UCSD-AML1 (cell line): ENCODE measurements around the gene SH2D4B.
A peak's percentile ranks its signal among the peaks of the same experiment; 100 is the strongest.
"Not testable (repeated sequence)": the region's sequence is repeated elsewhere in the genome, so short reads cannot be mapped to it uniquely, and the experiment has no call there.

Source experiments
- DNase-seq: peaks from one replicate; lab custom pipeline; 2025; ENCODE audit not compliant: unreplicated experiment; lab: John Stamatoyannopoulos, UW

The SH2D4B gene

GRCh38 chr10:80523773-80524172 is 13.9 kb upstream of the SH2D4B start:
- DNase-seq: no peak

GRCh38 chr10:80524190-80524909 is 13.4 kb upstream of the SH2D4B start:
- no peak for DNase-seq

GRCh38 chr10:80526218-80526617 is 11.5 kb upstream of the SH2D4B start:
- DNase-seq: no peak

- DNase-seq: no peak
Measured at GRCh38 chr10:80526742-80527141, 11.0 kb upstream of the SH2D4B start.

GRCh38 chr10:80528185-80528700 is 9.5 kb upstream of the SH2D4B start:
- DNase-seq: no peak

GRCh38 chr10:80528901-80529300 is 8.8 kb upstream of the SH2D4B start:
- no peak for DNase-seq

GRCh38 chr10:80529604-80530003 is 8.1 kb upstream of the SH2D4B start:
- DNase-seq: peak; percentile 78

- peak; percentile 68 for DNase-seq
Measured at GRCh38 chr10:80530251-80530650, 7.5 kb upstream of the SH2D4B start.

GRCh38 chr10:80530816-80531215 is 6.9 kb upstream of the SH2D4B start:
- no peak for DNase-seq

- DNase-seq: no peak
Measured at GRCh38 chr10:80532571-80532970, 5.1 kb upstream of the SH2D4B start.

- DNase-seq: not testable (repeated sequence)
Measured at GRCh38 chr10:80534059-80534458, 3.6 kb upstream of the SH2D4B start.

GRCh38 chr10:80534646-80535045 is 3.1 kb upstream of the SH2D4B start:
- not testable (repeated sequence) for DNase-seq

GRCh38 chr10:80535671-80536360 is 1.9 kb upstream of the SH2D4B start:
- peak; percentile 82 for DNase-seq

GRCh38 chr10:80536361-80536835 is 1.3 kb upstream of the SH2D4B start:
- no peak for DNase-seq

GRCh38 chr10:80537086-80537735 is 491 bp upstream of the SH2D4B start:
- no peak for DNase-seq

GRCh38 chr10:80538481-80539185 is 931 bp downstream of the SH2D4B start:
- DNase-seq: no peak

GRCh38 chr10:80539421-80540031 is 1.8 kb downstream of the SH2D4B start:
- no peak for DNase-seq

GRCh38 chr10:80540136-80540535 is 2.4 kb downstream of the SH2D4B start:
- DNase-seq: no peak

GRCh38 chr10:80540618-80540980 is 2.9 kb downstream of the SH2D4B start:
- DNase-seq: no peak

GRCh38 chr10:80540981-80541750 is 3.5 kb downstream of the SH2D4B start:
- no peak for DNase-seq
